ENCODE data around the gene TMEM209. TPM values are rescaled to one million over a fixed set of nuclear protein-coding genes. Genes with fewer than 3 reads are reported as not detected.
"Not testable (repeated sequence)": the region's sequence is repeated elsewhere in the genome, so short reads cannot be mapped to it uniquely, and the experiment has no call there.

TMEM209 gene
- total RNA-seq, 2 experiments from 2014 or later = 18.3 to 18.8 TPM

GRCh38 chr7:130127404-130127803 is 77.8 kb downstream of the TMEM209 start:
- no peak overlapping the region for H3K27ac Mint-ChIP-seq
- H3K9me3 ChIP-seq (ENCODE audit: control insufficient read depth in 1 of 2, insufficient read depth in 1 of 2, low read length in 2 of 2) = no peaks in the 10 kb centered on the region
- H3K27ac ChIP-seq (ENCODE audit: low read depth in 1 of 2, low read length in 2 of 2) = no peak overlapping the region
- H3K9me3 Mint-ChIP-seq = no peaks in the 10 kb centered on the region
- POLR2A ChIA-PET = no interaction called here
- no peak for TF ChIP-seq CTCF (IDR thresholded peaks at IDR 0.05)
- H3K4me1 Mint-ChIP-seq (ENCODE audit: low read depth) = no peaks in the 10 kb centered on the region
- intact Hi-C loops (cut with DNase I, micrococcal nuclease) = no loop called here
- peaks cover 89% of the 10 kb centered on the region for H3K36me3 Mint-ChIP-seq (ENCODE audit: low read depth)
- H3K4me3 ChIP-seq (ENCODE audit: low read length) = no peak overlapping the region
- no peak overlapping the region for H3K4me3 Mint-ChIP-seq
- H3K27me3 Mint-ChIP-seq = no peaks in the 10 kb centered on the region
- H3K36me3 ChIP-seq (ENCODE audit: insufficient read depth, low read length) = peaks cover 81% of the 10 kb centered on the region
- no peak for ATAC-seq (ENCODE audit: poor library complexity)
- no peak for DNase-seq
- H3K4me1 ChIP-seq (ENCODE audit: insufficient read depth, low read length) = no peaks in the 10 kb centered on the region
- no peaks in the 10 kb centered on the region for H3K27me3 ChIP-seq (ENCODE audit: control insufficient read depth in 1 of 2, insufficient read depth in 2 of 2, low read length in 2 of 2)
- CTCF ChIA-PET = interaction anchor here (1.5 kb wide), 1 partner anchor 12 kb away, joined by 3 read pairs; no protein-coding TSS in a partner anchor

- H3K9me3 ChIP-seq (ENCODE audit: control insufficient read depth in 1 of 2, insufficient read depth in 1 of 2, low read length in 2 of 2); H3K27ac Mint-ChIP-seq; H3K4me1 ChIP-seq (ENCODE audit: insufficient read depth, low read length); intact Hi-C loops (cut with DNase I, micrococcal nuclease); H3K4me3 ChIP-seq (ENCODE audit: low read length); H3K27me3 Mint-ChIP-seq; CTCF ChIA-PET; H3K9me3 Mint-ChIP-seq; POLR2A ChIA-PET; H3K4me3 Mint-ChIP-seq; ATAC-seq (ENCODE audit: poor library complexity); DNase-seq; H3K27ac ChIP-seq (ENCODE audit: low read depth in 1 of 2, low read length in 2 of 2); H3K4me1 Mint-ChIP-seq (ENCODE audit: low read depth); H3K27me3 ChIP-seq (ENCODE audit: control insufficient read depth in 1 of 2, insufficient read depth in 2 of 2, low read length in 2 of 2): not testable (repeated sequence)
- H3K36me3 ChIP-seq (ENCODE audit: insufficient read depth, low read length) = peaks cover 83% of the 10 kb centered on the region
- peaks cover 89% of the 10 kb centered on the region for H3K36me3 Mint-ChIP-seq (ENCODE audit: low read depth)
Measured at GRCh38 chr7:130126840-130127239, 78.4 kb downstream of the TMEM209 start.

GRCh38 chr7:130124711-130125110 is 80.5 kb downstream of the TMEM209 start:
- no peaks in the 10 kb centered on the region for H3K9me3 ChIP-seq (ENCODE audit: control insufficient read depth in 1 of 2, insufficient read depth in 1 of 2, low read length in 2 of 2)
- ChIA-PET POLR2A (no interaction called here), CTCF (no interaction called here)
- H3K27me3 ChIP-seq (ENCODE audit: control insufficient read depth in 1 of 2, insufficient read depth in 2 of 2, low read length in 2 of 2) = no peaks in the 10 kb centered on the region
- peaks cover 90% of the 10 kb centered on the region for H3K36me3 Mint-ChIP-seq (ENCODE audit: low read depth)
- no peak overlapping the region for H3K4me3 ChIP-seq (ENCODE audit: low read length)
- H3K36me3 ChIP-seq (ENCODE audit: insufficient read depth, low read length) = peaks cover 81% of the 10 kb centered on the region
- H3K27ac ChIP-seq (ENCODE audit: low read depth in 1 of 2, low read length in 2 of 2) = no peak overlapping the region
- ATAC-seq (ENCODE audit: poor library complexity) (no peak), DNase-seq (no peak)
- no peak overlapping the region for H3K27ac Mint-ChIP-seq
- no peaks in the 10 kb centered on the region for H3K4me1 ChIP-seq (ENCODE audit: insufficient read depth, low read length)
- H3K9me3 Mint-ChIP-seq = no peaks in the 10 kb centered on the region
- TF ChIP-seq CTCF (IDR thresholded peaks at IDR 0.05) = no peak
- intact Hi-C loops (cut with DNase I, micrococcal nuclease) = no loop called here
- H3K27me3 Mint-ChIP-seq = no peaks in the 10 kb centered on the region
- no peak overlapping the region for H3K4me3 Mint-ChIP-seq
- no peaks in the 10 kb centered on the region for H3K4me1 Mint-ChIP-seq (ENCODE audit: low read depth)

GRCh38 chr7:130123501-130123900 is 81.7 kb downstream of the TMEM209 start:
- H3K27ac Mint-ChIP-seq = no peak overlapping the region
- H3K36me3 ChIP-seq (ENCODE audit: insufficient read depth, low read length) = peaks cover 74% of the 10 kb centered on the region
- H3K36me3 Mint-ChIP-seq (ENCODE audit: low read depth) = peaks cover 86% of the 10 kb centered on the region
- ChIA-PET POLR2A (no interaction called here), CTCF (no interaction called here)
- no peaks in the 10 kb centered on the region for H3K9me3 Mint-ChIP-seq
- DNase-seq = no peak
- H3K9me3 ChIP-seq (ENCODE audit: control insufficient read depth in 1 of 2, insufficient read depth in 1 of 2, low read length in 2 of 2) = no peaks in the 10 kb centered on the region
- no peaks in the 10 kb centered on the region for H3K4me1 ChIP-seq (ENCODE audit: insufficient read depth, low read length)
- no peaks in the 10 kb centered on the region for H3K4me1 Mint-ChIP-seq (ENCODE audit: low read depth)
- no peak overlapping the region for H3K4me3 Mint-ChIP-seq
- no peak for TF ChIP-seq CTCF (IDR thresholded peaks at IDR 0.05)
- H3K27me3 ChIP-seq (ENCODE audit: control insufficient read depth in 1 of 2, insufficient read depth in 2 of 2, low read length in 2 of 2) = no peaks in the 10 kb centered on the region
- no peak overlapping the region for H3K27ac ChIP-seq (ENCODE audit: low read depth in 1 of 2, low read length in 2 of 2)
- H3K27me3 Mint-ChIP-seq = no peaks in the 10 kb centered on the region
- ATAC-seq (ENCODE audit: poor library complexity) = no peak
- intact Hi-C loops (cut with DNase I, micrococcal nuclease) = no loop called here
- no peak overlapping the region for H3K4me3 ChIP-seq (ENCODE audit: low read length)
